Liver (tissue), 9 donors: ENCODE measurements around the gene CA6. TPM values are rescaled to one million over a fixed set of nuclear protein-coding genes. Genes with fewer than 3 reads are reported as not detected.
"Not testable (repeated sequence)": the region's sequence is repeated elsewhere in the genome, so short reads cannot be mapped to it uniquely, and the experiment has no call there.

ENCODE experiments used
- DNase-seq: peaks from one replicate; pipeline ENCODE4 v3.0.0-alpha.2; 2017; ENCODE audit warnings: low spot score
- H3K27ac ChIP-seq, 2 donors: one replicate each; pipeline ENCODE4 v1.7.0; 2013; ENCODE audit warnings: inconsistent platforms in 2 of 2, low read length in 2 of 2, control low read depth in 1 of 2, low read depth in 1 of 2, mild to moderate bottlenecking in 1 of 2
- H3K27me3 ChIP-seq, 4 donors: one replicate each; pipeline versions ENCODE4 v1.6.1 to v1.7.0; 2013; ENCODE audit warnings: low read length in 3 of 4, inconsistent platforms in 1 of 4, mild to moderate bottlenecking in 1 of 4, moderate library complexity in 1 of 4; ENCODE audit not compliant: control insufficient read depth in 4 of 4, insufficient read depth in 4 of 4
- H3K36me3 ChIP-seq, 4 donors: one replicate each; pipeline versions ENCODE4 v1.6.1 to v1.7.0; 2013; ENCODE audit warnings: low read length in 3 of 4, mild to moderate bottlenecking in 3 of 4, low read depth in 1 of 4, moderate library complexity in 1 of 4; ENCODE audit not compliant: control insufficient read depth in 4 of 4, insufficient read depth in 3 of 4
- H3K4me1 ChIP-seq, 4 donors: one replicate each; pipeline versions ENCODE4 v1.6.1 to v1.7.0; 2013; ENCODE audit warnings: low read length in 3 of 4, mild to moderate bottlenecking in 3 of 4, moderate library complexity in 1 of 4; ENCODE audit not compliant: control insufficient read depth in 4 of 4, insufficient read depth in 4 of 4
- H3K4me3 ChIP-seq, 3 donors: one replicate each; pipeline versions ENCODE4 v1.6.1 to v1.7.0; 2013; ENCODE audit warnings: low read length in 3 of 3, control low read depth in 1 of 3, low read depth in 1 of 3, mild to moderate bottlenecking in 1 of 3
- H3K9ac ChIP-seq, 2 donors: one replicate each; pipeline ENCODE4 v1.7.0; 2013; ENCODE audit warnings: low read length in 2 of 2, mild to moderate bottlenecking in 2 of 2, moderate library complexity in 2 of 2, control low read depth in 1 of 2, low read depth in 1 of 2
- H3K9me3 ChIP-seq, 4 donors: one replicate each; pipeline versions ENCODE4 v1.6.1 to v1.7.0; 2013; ENCODE audit warnings: low read length in 3 of 4; ENCODE audit not compliant: control insufficient read depth in 4 of 4
- ATF3 ChIP-seq: IDR thresholded peaks from 2 replicates; pipeline ENCODE4 v1.6.1; 2016; ENCODE audit warnings: antibody characterized with exemption
- CTCF ChIP-seq: fragments of 150-350 bp; IDR thresholded peaks from 2 replicates; pipeline ENCODE4 v1.5.1; 2017; ENCODE audit warnings: improper control_type of control experiment, low read depth, low read length; ENCODE audit not compliant: missing input control
- EGR1 ChIP-seq, 2 donors: IDR thresholded peaks; 2 replicates each; pipeline ENCODE4 v1.6.1; 2016 to 2018; ENCODE audit warnings: antibody characterized with exemption in 2 of 2, low read depth in 2 of 2
- FOXA1 ChIP-seq: IDR thresholded peaks from 2 replicates; pipeline ENCODE4 v1.6.1; 2016; ENCODE audit warnings: antibody characterized with exemption
- FOXA2 ChIP-seq: IDR thresholded peaks from 2 replicates; pipeline ENCODE4 v1.6.1; 2016; ENCODE audit warnings: antibody characterized with exemption
- GABPA ChIP-seq, 2 donors: IDR thresholded peaks in 1 of 2; conservative IDR thresholded peaks in 1 of 2; 2 replicates each; pipeline ENCODE4 v1.6.1; 2016; ENCODE audit warnings: antibody characterized with exemption in 2 of 2, mild to moderate bottlenecking in 1 of 2, moderate library complexity in 1 of 2
- HNF4A ChIP-seq, 2 donors: conservative IDR thresholded peaks; 2 replicates each; pipeline ENCODE4 v1.6.1; 2016; ENCODE audit warnings: antibody characterized with exemption in 2 of 2, mild to moderate bottlenecking in 2 of 2
- HNF4G ChIP-seq: IDR thresholded peaks from 2 replicates; pipeline ENCODE4 v1.6.1; 2016; ENCODE audit warnings: antibody characterized with exemption
- JUND ChIP-seq, 2 donors: IDR thresholded peaks; 2 replicates each; pipeline ENCODE4 v1.6.1; 2016; ENCODE audit warnings: antibody characterized with exemption in 2 of 2
- MAX ChIP-seq: IDR thresholded peaks from 2 replicates; pipeline ENCODE4 v1.6.1; 2016; ENCODE audit warnings: antibody characterized with exemption
- NR2F2 ChIP-seq: IDR thresholded peaks from 2 replicates; pipeline ENCODE4 v1.6.1; 2016; ENCODE audit warnings: antibody characterized with exemption
- RAD21 ChIP-seq, 2 donors: IDR thresholded peaks; 2 replicates each; pipeline ENCODE4 v1.6.1; 2016; ENCODE audit warnings: antibody characterized with exemption in 2 of 2, mild to moderate bottlenecking in 2 of 2
- REST ChIP-seq: IDR thresholded peaks from 2 replicates; pipeline ENCODE4 v1.6.1; 2016; ENCODE audit warnings: antibody characterized with exemption, mild to moderate bottlenecking
- RXRA ChIP-seq, 2 donors: IDR thresholded peaks; 2 replicates each; pipeline ENCODE4 v1.6.1; 2017 to 2018; ENCODE audit warnings: antibody characterized with exemption in 2 of 2, mild to moderate bottlenecking in 1 of 2
- SP1 ChIP-seq: IDR thresholded peaks from 2 replicates; pipeline ENCODE4 v1.6.1; 2018; ENCODE audit warnings: antibody characterized with exemption, mild to moderate bottlenecking
- TAF1 ChIP-seq: conservative IDR thresholded peaks from 2 replicates; pipeline ENCODE4 v1.6.1; 2016; ENCODE audit warnings: antibody characterized with exemption, mild to moderate bottlenecking
- YY1 ChIP-seq: IDR thresholded peaks from 2 replicates; pipeline ENCODE4 v1.6.1; 2016; ENCODE audit warnings: antibody characterized with exemption, mild to moderate bottlenecking
- ZBTB33 ChIP-seq: IDR thresholded peaks from 2 replicates; pipeline ENCODE4 v1.6.1; 2016; ENCODE audit warnings: antibody characterized with exemption
- WGBS: extraction: QIAGEN DNeasy Blood & Tissue Kit; methylation state at CpG from one replicate; pipeline ENCODE4 v1.1.7; 2013; 5-methylcytosine and 5-hydroxymethylcytosine counted together
- polyA plus RNA-seq, 2 donors: library from polyadenylated mRNA; stranded (reverse) in 1 of 2; unstranded in 1 of 2; fragments of 200-250 nt in 1 of 2; fragments of >200 nt in 1 of 2; fragmentation: Nextera tagmentation in 1 of 2; extraction: Ambion mirVana in 1 of 2; gene quantifications; one replicate each; pipeline versions ENCODE4 v1.2.1 to v1.2.3, GENCODE V29; 2013 to 2015
- total RNA-seq, 2 donors: library from RNA; depleted of rRNA; stranded (reverse); fragments of >200 nt; gene quantifications; one replicate each; pipeline ENCODE4 v1.2.3, GENCODE V29; 2014
- donor health status: healthy.
- donor health status: healthy.
- donor health status: healthy.
- donor health status: healthy.
- donor health status: healthy.

CA6 gene
- total and polyA plus RNA-seq, 4 donors: not detected

GRCh38 chr1:8966606-8967005 is 20.9 kb downstream of the CA6 start:
- 93% methylated on average over 4 of the region's 4 CpGs for WGBS
- H3K27me3 ChIP-seq: no peaks in the 10 kb centered on the region
- TF ChIP-seq HNF4A (conservative IDR thresholded peaks at IDR 0.05) (no peak), FOXA2 (no peak), GABPA (IDR thresholded peaks at IDR 0.05 in 1 of 2, conservative IDR thresholded peaks at IDR 0.05 in 1 of 2) (no peak), YY1 (no peak), REST (no peak), SP1 (no peak), HNF4G (no peak), TAF1 (no peak), FOXA1 (no peak), RXRA (IDR thresholded peaks at IDR 0.05) (no peak), ZBTB33 (no peak), JUND (IDR thresholded peaks at IDR 0.05) (no peak)
- no peak overlapping the region for H3K9ac ChIP-seq
- H3K27ac ChIP-seq: no peak overlapping the region
- no peaks in the 10 kb centered on the region for H3K36me3 ChIP-seq
- no peak overlapping the region for H3K4me3 ChIP-seq
- H3K4me1 ChIP-seq: no peaks in the 10 kb centered on the region
- no peak for DNase-seq
- H3K9me3 ChIP-seq: no peaks in the 10 kb centered on the region

- not testable (repeated sequence) for H3K9ac ChIP-seq, H3K4me1 ChIP-seq, DNase-seq, H3K9me3 ChIP-seq, H3K27me3 ChIP-seq, H3K4me3 ChIP-seq, H3K27ac ChIP-seq, H3K36me3 ChIP-seq
- WGBS: 89% methylated on average over 9 of the region's 9 CpGs
These were observed 23.2 kb downstream of the CA6 start for GRCh38 chr1:8968902-8969301.

- H3K4me1 ChIP-seq: no peaks in the 10 kb centered on the region
- no peak overlapping the region for H3K4me3 ChIP-seq
- no peak for DNase-seq
- no peak overlapping the region for H3K27ac ChIP-seq
- no peaks in the 10 kb centered on the region for H3K36me3 ChIP-seq
- no peaks in the 10 kb centered on the region for H3K27me3 ChIP-seq
- no peak overlapping the region for H3K9ac ChIP-seq
- WGBS: 95% methylated on average over 7 of the region's 7 CpGs
- no peaks in the 10 kb centered on the region for H3K9me3 ChIP-seq
- TF ChIP-seq FOXA1 (no peak), SP1 (no peak), REST (no peak), MAX (no peak), ATF3 (no peak), HNF4G (no peak), CTCF (no peak), JUND (IDR thresholded peaks at IDR 0.05) (no peak), RXRA (IDR thresholded peaks at IDR 0.05) (no peak), EGR1 (IDR thresholded peaks at IDR 0.05; ENCODE audit: low read depth in 2 of 2) (no peak), NR2F2 (no peak), RAD21 (IDR thresholded peaks at IDR 0.05) (no peak), TAF1 (no peak)
These were observed 24.3 kb downstream of the CA6 start for GRCh38 chr1:8969937-8970336.
